IMR-90 (cell line): ENCODE results near the gene AP4M1.

ENCODE experiments used
- MAFK ChIP-seq: IDR thresholded peaks from 2 replicates; pipeline ENCODE4 v1.6.1; 2012; ENCODE audit warnings: low read depth, low read length, improper control_type of control experiment
- TF ChIP-seq, protein P1 (sequence below): conservative IDR thresholded peaks from 2 replicates; pipeline ENCODE4 v1.5.1; 2012; ENCODE audit warnings: mild to moderate bottlenecking, low read depth, low read length, improper control_type of control experiment

DNA sequence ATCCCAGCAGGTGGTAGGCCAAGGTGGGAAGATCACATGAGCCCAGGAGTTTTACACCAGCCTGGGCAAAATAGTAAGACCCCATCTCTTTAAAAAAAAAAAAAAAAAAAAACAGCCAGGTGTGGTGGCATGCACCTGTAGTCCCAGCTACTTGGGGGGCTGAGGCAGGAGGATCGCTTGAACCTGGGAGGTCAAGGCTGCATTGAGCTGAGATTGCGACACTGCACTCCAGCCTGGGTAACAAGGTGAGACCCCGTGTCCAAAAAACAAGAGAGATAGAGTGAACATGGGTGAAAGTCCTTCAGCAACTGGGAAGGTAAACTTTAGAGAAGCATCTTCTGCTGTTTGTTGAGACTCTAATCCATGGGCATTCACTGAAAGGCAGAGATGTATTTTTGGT is 41.0 kb downstream of the AP4M1 start:
- TF ChIP-seq, protein P1, sequence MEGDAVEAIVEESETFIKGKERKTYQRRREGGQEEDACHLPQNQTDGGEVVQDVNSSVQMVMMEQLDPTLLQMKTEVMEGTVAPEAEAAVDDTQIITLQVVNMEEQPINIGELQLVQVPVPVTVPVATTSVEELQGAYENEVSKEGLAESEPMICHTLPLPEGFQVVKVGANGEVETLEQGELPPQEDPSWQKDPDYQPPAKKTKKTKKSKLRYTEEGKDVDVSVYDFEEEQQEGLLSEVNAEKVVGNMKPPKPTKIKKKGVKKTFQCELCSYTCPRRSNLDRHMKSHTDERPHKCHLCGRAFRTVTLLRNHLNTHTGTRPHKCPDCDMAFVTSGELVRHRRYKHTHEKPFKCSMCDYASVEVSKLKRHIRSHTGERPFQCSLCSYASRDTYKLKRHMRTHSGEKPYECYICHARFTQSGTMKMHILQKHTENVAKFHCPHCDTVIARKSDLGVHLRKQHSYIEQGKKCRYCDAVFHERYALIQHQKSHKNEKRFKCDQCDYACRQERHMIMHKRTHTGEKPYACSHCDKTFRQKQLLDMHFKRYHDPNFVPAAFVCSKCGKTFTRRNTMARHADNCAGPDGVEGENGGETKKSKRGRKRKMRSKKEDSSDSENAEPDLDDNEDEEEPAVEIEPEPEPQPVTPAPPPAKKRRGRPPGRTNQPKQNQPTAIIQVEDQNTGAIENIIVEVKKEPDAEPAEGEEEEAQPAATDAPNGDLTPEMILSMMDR = no peak
- no peak for TF ChIP-seq MAFK
